A673 (cell line): Measurements from ENCODE around the gene CNKSR1.

Experiments
- CTCF ChIP-seq: fragments of 300-800, 200-600 bp; sonication (generic); conservative IDR thresholded peaks from 2 replicates; pipeline ENCODE4 v1.5.1; 2017; ENCODE audit warnings: low read depth, mild to moderate bottlenecking, antibody characterized with exemption, low read length, moderate library complexity, mixed read lengths
- EZH2 ChIP-seq: fragments of 200-600 bp; sonication (generic); IDR thresholded peaks from 2 replicates; pipeline ENCODE4 v1.6.1; 2017; ENCODE audit warnings: borderline replicate concordance, low read depth, mild to moderate bottlenecking, mixed read lengths, antibody characterized with exemption, low read length; ENCODE audit not compliant: poor library complexity, severe bottlenecking

DNA sequence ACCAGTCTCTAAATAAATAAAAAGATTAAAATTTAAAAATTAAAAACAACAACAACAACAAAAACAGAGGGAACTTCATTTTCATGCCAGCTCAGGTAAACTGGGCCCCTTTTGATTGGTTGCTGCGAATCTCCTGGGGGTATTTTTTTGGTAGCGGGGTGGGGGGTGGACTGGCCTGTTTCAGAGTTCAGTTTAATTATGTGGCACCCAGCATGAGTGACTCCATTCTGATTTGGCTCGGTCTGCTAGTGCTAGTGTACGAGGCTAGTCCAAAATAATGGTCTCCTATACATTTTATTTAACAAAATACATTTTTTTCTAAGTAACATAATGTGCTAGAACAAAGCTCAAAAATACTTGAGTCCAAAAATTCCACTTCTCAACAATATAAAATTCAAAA is 47.5 kb upstream of the CNKSR1 start:
- TF ChIP-seq EZH2: no peak
- no peak for TF ChIP-seq CTCF
